CD4-positive, alpha-beta T cell treated with Interleukin-21 for 1 hour (primary cell): ENCODE measurements around the gene KRTAP4-9.
"Not testable (repeated sequence)": the region's sequence is repeated elsewhere in the genome, so short reads cannot be mapped to it uniquely, and the experiment has no call there.

Experiments
- DNase-seq: peaks from one replicate; pipeline ENCODE4 v3.0.0-alpha.2; 2020

The KRTAP4-9 gene

GRCh38 chr17:41133880-41134735 lies 28.9 kb downstream of the KRTAP4-9 start:
- no peak for DNase-seq

GRCh38 chr17:41139865-41140264 lies 34.7 kb downstream of the KRTAP4-9 start:
- DNase-seq: not testable (repeated sequence)

GRCh38 chr17:41140360-41141131 lies 35.4 kb downstream of the KRTAP4-9 start, which contains the start of gene KRTAP4-6:
TSS of gene KRTAP4-6 (minus strand) at chr17:41140544. CDS start at chr17:41140487, 57 bp downstream.
- no peak for DNase-seq

GRCh38 chr17:41141361-41141760 lies 36.2 kb downstream of the KRTAP4-9 start:
- DNase-seq: no peak

- DNase-seq: no peak
Observed at GRCh38 chr17:41144846-41145245, 39.7 kb downstream of the KRTAP4-9 start.

GRCh38 chr17:41145261-41145660 lies 40.1 kb downstream of the KRTAP4-9 start:
- no peak for DNase-seq

- no peak for DNase-seq
Observed at GRCh38 chr17:41147531-41148204, 42.5 kb downstream of the KRTAP4-9 start.

GRCh38 chr17:41148971-41149651 lies 43.9 kb downstream of the KRTAP4-9 start:
- not testable (repeated sequence) for DNase-seq

GRCh38 chr17:41149652-41149985 lies 44.4 kb downstream of the KRTAP4-9 start, which contains the start of gene KRTAP4-5:
TSS of gene KRTAP4-5 (minus strand) at chr17:41149825. CDS start at chr17:41149767, 58 bp downstream.
- no peak for DNase-seq

GRCh38 chr17:41150026-41150425 lies 44.8 kb downstream of the KRTAP4-9 start:
- DNase-seq: no peak

- no peak for DNase-seq
Observed at GRCh38 chr17:41151525-41151924, 46.3 kb downstream of the KRTAP4-9 start.

GRCh38 chr17:41153856-41154255 lies 48.7 kb downstream of the KRTAP4-9 start:
- no peak for DNase-seq
